ENCODE data around the gene ARRDC3. TPM values are rescaled to one million over a fixed set of nuclear protein-coding genes. Genes with fewer than 3 reads are reported as not detected.

ARRDC3 gene
- total RNA-seq, 1 experiment from 2014 or later, result 2.8 TPM

- Histone ChIP-seq H2BK120ac (ENCODE audit: low read depth, low read length, poor library complexity, severe bottlenecking) (no peak overlapping the region), H3K27ac (ENCODE audit: insufficient read length, low read depth, low read length) (peak overlapping the region; percentile 97), H3K4me1 (ENCODE audit: insufficient read depth, low read length) (no peaks in the 10 kb centered on the region), H3K18ac (ENCODE audit: insufficient read length, low read depth, low read length) (no peak overlapping the region), H3K9me3 (ENCODE audit: control insufficient read depth, low read depth, low read length) (no peaks in the 10 kb centered on the region), H2AK5ac (ENCODE audit: insufficient read length, low read length) (no peak overlapping the region), H2BK12ac (ENCODE audit: insufficient read length, low read depth, low read length) (no peak overlapping the region), H3K23me2 (ENCODE audit: insufficient read length, low read depth, low read length, poor library complexity, severe bottlenecking) (peaks cover 4% of the 10 kb centered on the region), H2AFZ (ENCODE audit: low read length) (no peak overlapping the region), H3K79me2 (ENCODE audit: insufficient read depth, low read length) (no peaks in the 10 kb centered on the region), H3K23ac (ENCODE audit: insufficient read length, low read depth, low read length) (no peak overlapping the region), H2BK20ac (ENCODE audit: low read depth, low read length, poor library complexity, severe bottlenecking) (no peak overlapping the region), H4K20me1 (ENCODE audit: control insufficient read depth, insufficient read depth, insufficient read length) (no peaks in the 10 kb centered on the region), H3K27me3 (ENCODE audit: insufficient read depth, low read length) (no peaks in the 10 kb centered on the region), H3T11ph (ENCODE audit: low read length) (no peak overlapping the region), H3K56ac (ENCODE audit: insufficient read length, low read depth, low read length) (no peak overlapping the region), H3K4me2 (ENCODE audit: insufficient read depth, insufficient read length, low read length) (peak overlapping the region; percentile 98), H2BK5ac (ENCODE audit: insufficient read length, low read length) (no peak overlapping the region), H4K91ac (ENCODE audit: insufficient read length, low read depth, low read length) (no peak overlapping the region), H3K14ac (ENCODE audit: insufficient read depth, low read length) (no peak overlapping the region), H3K4ac (ENCODE audit: low read depth, low read length) (no peak overlapping the region), H2BK15ac (ENCODE audit: low read depth, low read length) (no peak overlapping the region), H3K79me1 (ENCODE audit: insufficient read depth, low read depth, low read length, poor library complexity, severe bottlenecking) (no peaks in the 10 kb centered on the region), H4K8ac (replicated peaks; ENCODE audit: insufficient read length, low read depth, low read length) (no peak overlapping the region), H3K9ac (ENCODE audit: extremely low read depth, insufficient read length, low read length) (no peak overlapping the region), H4K5ac (ENCODE audit: insufficient read length, low read depth, low read length) (no peak overlapping the region)
- no peak for DNase-seq
- H3K4me3 Mint-ChIP-seq, result peak overlapping the region; percentile 86 to 97
- peak overlapping the region in 2 of 3 experiments; percentile 98 to 100; a peak in 4 of 7 replicates for H3K27ac Mint-ChIP-seq
- peaks cover 9 to 19% of the 10 kb centered on the region in 2 experiments for H3K4me1 Mint-ChIP-seq
- peak; percentile 100 for TF ChIP-seq CTCF (conservative IDR thresholded peaks at IDR 0.05)
- peaks cover 0 to 17% (median 2%) of the 10 kb centered on the region in 3 experiments; a peak in 4 of 7 replicates for H3K36me3 Mint-ChIP-seq (ENCODE audit: insufficient read depth in 1 of 3, low read depth in 3 of 3)
- H3K27me3 Mint-ChIP-seq (ENCODE audit: low read depth), result no peaks in the 10 kb centered on the region
- peaks cover 4% of the 10 kb centered on the region in 2 experiments; a peak in 4 of 5 replicates for H3K9me3 Mint-ChIP-seq
- no CpG with 5 or more reads among the region's 6 CpGs for WGBS (ENCODE audit: extremely low coverage, insufficient read length, low lambda C conversion rate)
Observed at GRCh38 chr5:91384671-91385430, 1.7 kb upstream of the ARRDC3 start.

Data from H9 (cell line).